OCI-LY1 (cell line): ENCODE results near the gene HAPLN3.

Experiments
- CTCF ChIP-seq: fragments of 200-600 bp; sonication (generic), shearing (Covaris generic); IDR thresholded peaks from 2 replicates; pipeline ENCODE4 v1.5.1; 2017; ENCODE audit warnings: mild to moderate bottlenecking, antibody characterized with exemption, low read length, moderate library complexity, mixed read lengths
- EZH2 ChIP-seq: fragments of 200-600 bp; sonication (generic), shearing (Covaris generic); IDR thresholded peaks from 2 replicates; pipeline ENCODE4 v1.8.0; 2017; ENCODE audit warnings: borderline replicate concordance, mixed run types, mild to moderate bottlenecking, antibody characterized with exemption, low read length, moderate library complexity, mixed read lengths

- TF ChIP-seq CTCF (no peak), EZH2 (no peak)
Measured at GRCh38 chr15:88864861-88865497, 30.4 kb downstream of the HAPLN3 start.
